HepG2 (cell line): ENCODE data around the gene ACTL6A. TPM values are rescaled to one million over a fixed set of nuclear protein-coding genes. Genes with fewer than 3 reads are reported as not detected.

Experiments
- ATF7-NPFF ChIP-seq: sonication (generic); formaldehyde crosslinking; IDR thresholded peaks from 2 replicates; pipeline ENCODE4 v1.8.1; 2023; ENCODE audit warnings: mild to moderate bottlenecking, low read depth, missing genetic modification reagents, moderate library complexity
- BCL6 ChIP-seq: IDR thresholded peaks from 2 replicates; pipeline ENCODE4 v1.6.1; 2016; ENCODE audit warnings: missing genetic modification reagents, missing compliant biosample characterization
- FOSL2 ChIP-seq: sonication (generic); formaldehyde crosslinking; IDR thresholded peaks from 2 replicates; pipeline ENCODE4 v1.4.0; 2020; ENCODE audit warnings: missing genetic modification reagents
- HOXA5 ChIP-seq: sonication (generic); formaldehyde crosslinking; IDR thresholded peaks from 2 replicates; pipeline ENCODE4 v1.4.0; 2020; ENCODE audit warnings: missing genetic modification reagents
- JUNB ChIP-seq: sonication (generic); formaldehyde crosslinking; IDR thresholded peaks from 2 replicates; pipeline ENCODE4 v1.8.0; 2022; ENCODE audit warnings: missing genetic modification reagents, mild to moderate bottlenecking, borderline replicate concordance
- KDM3A ChIP-seq: IDR thresholded peaks from 2 replicates; pipeline ENCODE4 v1.6.1; 2018; ENCODE audit warnings: low read depth, missing compliant biosample characterization
- NCOA1 ChIP-seq: sonication (generic); formaldehyde crosslinking; IDR thresholded peaks from 2 replicates; pipeline ENCODE4 v1.9.0; 2021; ENCODE audit warnings: missing genetic modification reagents
- PTBP1 ChIP-seq: fragments of 200-400 bp; formaldehyde crosslinking; IDR thresholded peaks from 2 replicates; pipeline ENCODE4 v1.6.1; 2018; ENCODE audit warnings: low read length, low read depth; ENCODE audit not compliant: poor library complexity, severe bottlenecking
- RFX5 ChIP-seq: IDR thresholded peaks from 2 replicates; pipeline ENCODE4 v1.6.1; 2011; ENCODE audit warnings: low read depth, low read length, improper control_type of control experiment
- SIX1 ChIP-seq: sonication (generic); formaldehyde crosslinking; IDR thresholded peaks from 2 replicates; pipeline ENCODE4 v1.4.0; 2020; ENCODE audit warnings: missing genetic modification reagents, borderline replicate concordance
- SMAD3 ChIP-seq: sonication (generic); formaldehyde crosslinking; IDR thresholded peaks from 2 replicates; pipeline ENCODE4 v1.4.0; 2020; ENCODE audit warnings: missing genetic modification reagents
- SNAI1 ChIP-seq: sonication (generic); formaldehyde crosslinking; IDR thresholded peaks from 2 replicates; pipeline ENCODE4 v1.5.0; 2020; ENCODE audit warnings: mild to moderate bottlenecking, missing genetic modification reagents, borderline replicate concordance
- STAT6 ChIP-seq: sonication (generic); formaldehyde crosslinking; IDR thresholded peaks from 2 replicates; pipeline ENCODE4 v1.4.0; 2020; ENCODE audit warnings: missing genetic modification reagents, mild to moderate bottlenecking, borderline replicate concordance
- ZNF629 ChIP-seq: sonication (generic); formaldehyde crosslinking; conservative IDR thresholded peaks from 2 replicates; pipeline ENCODE4 v1.5.0; 2020; ENCODE audit warnings: missing genetic modification reagents
- ZNF670 ChIP-seq: sonication (generic); formaldehyde crosslinking; IDR thresholded peaks from 2 replicates; pipeline ENCODE4 v1.8.0; 2022; ENCODE audit warnings: mild to moderate bottlenecking, missing genetic modification reagents, borderline replicate concordance
- ZNF674 ChIP-seq: sonication (generic); formaldehyde crosslinking; IDR thresholded peaks from 2 replicates; pipeline ENCODE4 v1.5.0; 2020; ENCODE audit warnings: low read depth, mild to moderate bottlenecking, missing genetic modification reagents
- ZNF777 ChIP-seq: sonication (generic); formaldehyde crosslinking; IDR thresholded peaks from 2 replicates; pipeline ENCODE4 v1.4.0; 2020; ENCODE audit warnings: missing genetic modification reagents
- ZSCAN5A ChIP-seq: sonication (generic); formaldehyde crosslinking; IDR thresholded peaks from 2 replicates; pipeline ENCODE4 v1.8.0; 2022; ENCODE audit warnings: mild to moderate bottlenecking, missing genetic modification reagents, borderline replicate concordance
- polyA plus RNA-seq, 8 experiments: library from polyadenylated mRNA; depleted of rRNA in 3 of 8; stranded (reverse) in 7 of 8; unstranded in 1 of 8; fragments of >200 nt; fragmentation: Illumina TruSeq in 4 of 8; extraction: Trizol in 4 of 8; gene quantifications; 2 replicates each; pipeline versions ENCODE4 v1.2.1 to v1.2.3, GENCODE V29; 2011 to 2016; ENCODE audit warnings: low read depth in 4 of 8, missing spikeins in 1 of 8, mixed read lengths in 1 of 8; ENCODE audit not compliant: insufficient read depth in 1 of 8
- total RNA-seq, 5 experiments: library from RNA; depleted of rRNA; stranded (reverse); fragments of >200 nt; fragmentation: Illumina TruSeq; extraction: Trizol; gene quantifications; 2 replicates each; pipeline ENCODE4 v1.2.3, GENCODE V29; 2016; ENCODE audit warnings: low read depth in 1 of 5
- TF ChIP-seq, protein P1 (sequence below): sonication (generic); formaldehyde crosslinking; conservative IDR thresholded peaks from 2 replicates; pipeline ENCODE4 v1.4.0; 2020; ENCODE audit warnings: missing genetic modification reagents
- TF ChIP-seq, protein P2 (sequence below): sonication (generic); formaldehyde crosslinking; IDR thresholded peaks from 2 replicates; pipeline ENCODE4 v1.4.0; 2020; ENCODE audit warnings: missing genetic modification reagents, borderline replicate concordance
- TF ChIP-seq, protein P3 (sequence below): sonication (generic); formaldehyde crosslinking; IDR thresholded peaks from 2 replicates; pipeline ENCODE4 v1.4.0; 2020; ENCODE audit warnings: missing genetic modification reagents

ACTL6A gene
- total and polyA plus RNA-seq, 2 of the 13 experiments (the other 11 are each of a cell fraction or from before 2014, with no cell fraction given): 58.1 to 84.1 TPM

- 0 out of 2 replicates have a peak, but pooled peaks have one; percentile 52 for TF ChIP-seq STAT6
- TF ChIP-seq BCL6 (CRISPR knock-in tag): no peak
- no peak for TF ChIP-seq SIX1
- TF ChIP-seq, protein P1, sequence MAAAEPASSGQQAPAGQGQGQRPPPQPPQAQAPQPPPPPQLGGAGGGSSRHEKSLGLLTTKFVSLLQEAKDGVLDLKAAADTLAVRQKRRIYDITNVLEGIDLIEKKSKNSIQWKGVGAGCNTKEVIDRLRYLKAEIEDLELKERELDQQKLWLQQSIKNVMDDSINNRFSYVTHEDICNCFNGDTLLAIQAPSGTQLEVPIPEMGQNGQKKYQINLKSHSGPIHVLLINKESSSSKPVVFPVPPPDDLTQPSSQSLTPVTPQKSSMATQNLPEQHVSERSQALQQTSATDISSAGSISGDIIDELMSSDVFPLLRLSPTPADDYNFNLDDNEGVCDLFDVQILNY (CRISPR knock-in tag): 0 out of 2 replicates have a peak, but pooled peaks have one; percentile 26
- peak; percentile 18; the same call in 1 of the 2 replicates for TF ChIP-seq ZNF777 (CRISPR knock-in tag)
- TF ChIP-seq RFX5: 0 out of 2 replicates have a peak, but pooled peaks have one; percentile 21
- peak; percentile 38; the same call in 1 of the 2 replicates for TF ChIP-seq ATF7-NPFF (CRISPR knock-in tag)
- 0 out of 2 replicates have a peak, but pooled peaks have one; percentile 54 for TF ChIP-seq NCOA1 (CRISPR knock-in tag)
- TF ChIP-seq HOXA5: 0 out of 2 replicates have a peak, but pooled peaks have one; percentile 65
- no peak for TF ChIP-seq ZSCAN5A (CRISPR knock-in tag)
- TF ChIP-seq SMAD3 (CRISPR knock-in tag): no peak
- TF ChIP-seq, protein P2, sequence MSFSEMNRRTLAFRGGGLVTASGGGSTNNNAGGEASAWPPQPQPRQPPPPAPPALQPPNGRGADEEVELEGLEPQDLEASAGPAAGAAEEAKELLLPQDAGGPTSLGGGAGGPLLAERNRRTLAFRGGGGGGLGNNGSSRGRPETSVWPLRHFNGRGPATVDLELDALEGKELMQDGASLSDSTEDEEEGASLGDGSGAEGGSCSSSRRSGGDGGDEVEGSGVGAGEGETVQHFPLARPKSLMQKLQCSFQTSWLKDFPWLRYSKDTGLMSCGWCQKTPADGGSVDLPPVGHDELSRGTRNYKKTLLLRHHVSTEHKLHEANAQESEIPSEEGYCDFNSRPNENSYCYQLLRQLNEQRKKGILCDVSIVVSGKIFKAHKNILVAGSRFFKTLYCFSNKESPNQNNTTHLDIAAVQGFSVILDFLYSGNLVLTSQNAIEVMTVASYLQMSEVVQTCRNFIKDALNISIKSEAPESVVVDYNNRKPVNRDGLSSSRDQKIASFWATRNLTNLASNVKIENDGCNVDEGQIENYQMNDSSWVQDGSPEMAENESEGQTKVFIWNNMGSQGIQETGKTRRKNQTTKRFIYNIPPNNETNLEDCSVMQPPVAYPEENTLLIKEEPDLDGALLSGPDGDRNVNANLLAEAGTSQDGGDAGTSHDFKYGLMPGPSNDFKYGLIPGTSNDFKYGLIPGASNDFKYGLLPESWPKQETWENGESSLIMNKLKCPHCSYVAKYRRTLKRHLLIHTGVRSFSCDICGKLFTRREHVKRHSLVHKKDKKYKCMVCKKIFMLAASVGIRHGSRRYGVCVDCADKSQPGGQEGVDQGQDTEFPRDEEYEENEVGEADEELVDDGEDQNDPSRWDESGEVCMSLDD (CRISPR knock-in tag): no peak
- TF ChIP-seq ZNF670 (CRISPR knock-in tag): no peak
- TF ChIP-seq, protein P3, sequence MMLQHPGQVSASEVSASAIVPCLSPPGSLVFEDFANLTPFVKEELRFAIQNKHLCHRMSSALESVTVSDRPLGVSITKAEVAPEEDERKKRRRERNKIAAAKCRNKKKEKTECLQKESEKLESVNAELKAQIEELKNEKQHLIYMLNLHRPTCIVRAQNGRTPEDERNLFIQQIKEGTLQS (CRISPR knock-in tag): no peak
- TF ChIP-seq ZNF629 (CRISPR knock-in tag): no peak
- peak; percentile 37; the same call in 1 of the 2 replicates for TF ChIP-seq FOSL2 (CRISPR knock-in tag)
- no peak for TF ChIP-seq ZNF674 (CRISPR knock-in tag)
- no peak for TF ChIP-seq PTBP1
- TF ChIP-seq KDM3A (CRISPR knock-in tag): no peak
- no peak for TF ChIP-seq JUNB (CRISPR knock-in tag)
- no peak for TF ChIP-seq SNAI1 (CRISPR knock-in tag)
Observed at GRCh38 chr3:179604321-179605078, 41.8 kb downstream of the ACTL6A start, which contains the start of the genes MRPL47 and NDUFB5 (continued).
